Tibial artery (tissue), 4 donors: ENCODE measurements around the gene CDH22.

Source experiments
- DNase-seq, 2 donors: peaks; one replicate each; pipeline ENCODE4 v3.0.0-alpha.2; 2019
- H3K27ac ChIP-seq, 2 donors: fragments of 200-600 bp; sonication (generic) in 1 of 2; 1 replicate in 1 of 2; 2 replicates in 1 of 2; pipeline ENCODE4 v1.5.1; 2018 to 2019; ENCODE audit warnings: mild to moderate bottlenecking in 1 of 2
- H3K27me3 ChIP-seq, 2 donors: fragments of 200-600 bp; sonication (generic) in 1 of 2; one replicate each; pipeline versions ENCODE4 v1.5.1 to v1.6.0; 2016 to 2019
- H3K36me3 ChIP-seq, 3 donors: fragments of 200-600 bp; sonication (generic) in 2 of 3; one replicate each; pipeline ENCODE4 v1.5.1; 2016 to 2019; ENCODE audit warnings: mild to moderate bottlenecking in 2 of 3
- H3K4me1 ChIP-seq, 4 donors: fragments of 200-600 bp; sonication (generic) in 2 of 4; 1 replicate in 3 of 4; 2 replicates in 1 of 4; pipeline ENCODE4 v1.5.1; 2016 to 2019
- H3K4me3 ChIP-seq, 2 donors: fragments of 200-600 bp; sonication (generic) in 1 of 2; 1 replicate in 1 of 2; 2 replicates in 1 of 2; pipeline ENCODE4 v1.5.1; 2018 to 2019; ENCODE audit warnings: mild to moderate bottlenecking in 2 of 2
- H3K9me3 ChIP-seq, 3 donors: fragments of 200-600 bp; sonication (generic) in 1 of 3; one replicate each; pipeline ENCODE4 v1.5.1; 2016 to 2019
- intact Hi-C: fragments of 100-400 bp; cut with DNase I; formaldehyde crosslinking; loops from one replicate; pipeline ENCODE4 v1.15.0; 2023; ENCODE audit warnings: low total_unique reads
- TF ChIP-seq, protein P1 (sequence below), 2 experiments: fragments of 200-600 bp in 1 of 2; fragments of 450-650 bp in 1 of 2; IDR thresholded peaks; one replicate each; pipeline ENCODE4 v1.5.1; 2017 to 2019; ENCODE audit warnings: antibody characterized with exemption in 2 of 2, mild to moderate bottlenecking in 1 of 2, moderate library complexity in 1 of 2

The CDH22 gene

DNA sequence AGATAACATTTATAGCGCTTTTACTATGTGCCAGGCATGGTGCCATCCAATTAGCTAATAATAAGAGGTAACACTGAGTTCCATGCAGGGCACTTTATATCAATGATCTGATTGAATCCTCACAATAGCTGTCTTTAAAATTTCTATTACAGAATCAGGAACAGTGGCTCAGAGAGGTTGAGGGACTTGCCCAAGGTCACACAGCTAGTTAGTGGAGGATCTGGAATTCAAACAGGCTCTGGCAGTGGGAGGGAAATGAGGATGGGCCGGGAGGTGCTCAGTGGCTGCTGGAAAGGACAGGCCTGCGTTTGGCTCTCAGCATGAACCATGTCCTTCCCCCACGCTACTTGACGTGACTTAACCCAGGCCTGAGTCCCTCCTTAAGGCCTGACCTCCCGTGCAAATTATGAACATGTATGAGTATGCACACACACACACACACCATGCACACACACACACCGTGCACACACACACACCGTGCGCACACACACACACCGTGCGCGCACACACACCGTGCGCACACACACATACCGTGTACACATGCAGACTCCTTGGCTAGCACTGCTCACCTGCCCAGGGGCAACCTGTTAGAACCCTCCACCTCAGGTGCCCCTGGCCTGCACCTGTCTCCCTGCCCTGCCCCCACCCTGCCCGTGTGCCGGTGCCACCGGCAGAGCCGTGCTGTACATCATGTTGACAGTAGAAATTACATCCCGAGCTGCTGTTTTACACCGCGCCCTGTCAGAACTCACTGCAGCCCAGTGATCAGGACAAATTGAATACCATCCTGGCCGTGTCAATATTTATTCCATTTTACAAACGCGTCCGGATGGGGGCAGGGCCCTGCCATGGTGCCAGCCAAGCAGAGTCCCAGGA, 43.7 kb downstream of the CDH22 start:
- Histone ChIP-seq H3K27me3 (peaks cover 0 to 68% of the 10 kb centered on the region in 2 donors), H3K27ac (no peak overlapping the region), H3K9me3 (no peaks in the 10 kb centered on the region), H3K4me3 (no peak overlapping the region), H3K36me3 (no peaks in the 10 kb centered on the region), H3K4me1 (no peaks in the 10 kb centered on the region)
- no peak for DNase-seq
- intact Hi-C loops, result no loop called here
- TF ChIP-seq, protein P1, sequence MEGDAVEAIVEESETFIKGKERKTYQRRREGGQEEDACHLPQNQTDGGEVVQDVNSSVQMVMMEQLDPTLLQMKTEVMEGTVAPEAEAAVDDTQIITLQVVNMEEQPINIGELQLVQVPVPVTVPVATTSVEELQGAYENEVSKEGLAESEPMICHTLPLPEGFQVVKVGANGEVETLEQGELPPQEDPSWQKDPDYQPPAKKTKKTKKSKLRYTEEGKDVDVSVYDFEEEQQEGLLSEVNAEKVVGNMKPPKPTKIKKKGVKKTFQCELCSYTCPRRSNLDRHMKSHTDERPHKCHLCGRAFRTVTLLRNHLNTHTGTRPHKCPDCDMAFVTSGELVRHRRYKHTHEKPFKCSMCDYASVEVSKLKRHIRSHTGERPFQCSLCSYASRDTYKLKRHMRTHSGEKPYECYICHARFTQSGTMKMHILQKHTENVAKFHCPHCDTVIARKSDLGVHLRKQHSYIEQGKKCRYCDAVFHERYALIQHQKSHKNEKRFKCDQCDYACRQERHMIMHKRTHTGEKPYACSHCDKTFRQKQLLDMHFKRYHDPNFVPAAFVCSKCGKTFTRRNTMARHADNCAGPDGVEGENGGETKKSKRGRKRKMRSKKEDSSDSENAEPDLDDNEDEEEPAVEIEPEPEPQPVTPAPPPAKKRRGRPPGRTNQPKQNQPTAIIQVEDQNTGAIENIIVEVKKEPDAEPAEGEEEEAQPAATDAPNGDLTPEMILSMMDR (IDR thresholded peaks at IDR 0.05), result no peak

DNA sequence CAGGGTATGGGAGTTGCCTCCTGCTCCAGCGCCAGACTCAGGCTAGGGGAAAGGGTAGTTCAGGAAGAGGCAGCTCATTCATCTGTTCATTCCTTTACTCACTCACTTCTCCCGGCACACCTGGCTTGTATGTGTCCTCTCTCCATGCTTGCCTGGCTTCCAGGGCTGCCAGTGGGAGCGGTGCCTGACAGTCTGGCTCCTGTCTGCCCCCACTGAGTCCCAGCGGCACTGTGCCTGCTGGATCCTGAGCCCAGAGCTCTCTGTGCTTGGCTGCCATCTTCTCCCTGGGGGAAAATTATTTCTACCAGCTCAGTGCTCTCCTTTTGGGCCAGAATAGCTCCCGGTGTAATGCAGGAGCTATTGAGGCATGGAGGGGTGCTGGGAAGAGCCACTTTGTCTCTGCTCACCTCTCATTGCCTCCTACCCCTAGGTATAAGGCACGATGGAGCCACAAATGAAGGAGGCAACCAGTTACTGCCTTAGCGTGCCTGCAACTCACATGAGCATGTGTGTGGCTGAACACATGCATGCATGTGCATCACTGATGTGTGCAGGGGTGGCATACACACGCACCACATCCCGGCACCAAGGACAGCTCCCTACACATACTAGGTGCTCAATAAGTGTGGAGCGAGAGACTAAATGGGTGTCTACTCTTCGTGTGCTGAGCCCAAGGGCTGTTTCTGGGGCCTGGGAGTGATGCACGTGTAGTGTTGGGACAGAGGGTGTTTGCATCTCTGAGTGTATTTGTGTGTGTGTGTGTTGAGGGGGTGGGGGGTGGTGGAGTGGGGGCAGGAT, 46.6 kb downstream of the CDH22 start:
- Histone ChIP-seq H3K36me3 (no peaks in the 10 kb centered on the region), H3K4me3 (no peak overlapping the region), H3K27ac (no peak overlapping the region), H3K9me3 (no peaks in the 10 kb centered on the region), H3K4me1 (no peaks in the 10 kb centered on the region), H3K27me3 (peaks cover 0 to 60% of the 10 kb centered on the region in 2 donors)
- TF ChIP-seq, protein P1 (IDR thresholded peaks at IDR 0.05), result no peak
- DNase-seq, result no peak
- intact Hi-C loops, result no loop called here

DNA sequence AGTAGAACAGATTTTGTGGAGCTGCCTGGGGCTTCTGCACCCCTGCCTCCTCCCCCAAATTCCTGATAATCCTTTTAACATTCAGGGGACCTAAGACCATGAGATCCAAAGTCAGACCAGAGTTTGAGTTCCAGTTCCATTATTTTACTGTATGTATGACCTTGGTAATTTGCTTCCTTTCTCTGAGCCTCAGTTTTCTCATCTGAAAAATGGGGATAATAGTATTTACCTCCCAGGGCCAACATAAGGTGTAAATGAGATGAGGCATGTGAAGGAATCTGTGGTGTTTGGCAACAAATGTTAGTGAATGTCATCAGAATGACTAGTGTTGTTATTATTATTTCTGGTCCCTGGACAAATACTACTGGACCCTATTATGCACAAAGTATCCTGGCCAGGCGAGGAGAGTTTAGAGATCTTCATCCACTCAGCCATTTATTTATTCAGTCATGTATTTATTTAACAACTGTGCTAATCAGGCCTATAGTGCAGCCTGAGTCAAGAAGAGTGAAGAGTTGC, 47.3 kb downstream of the CDH22 start:
- no peaks in the 10 kb centered on the region for H3K9me3 ChIP-seq
- intact Hi-C loops, result no loop called here

DNA sequence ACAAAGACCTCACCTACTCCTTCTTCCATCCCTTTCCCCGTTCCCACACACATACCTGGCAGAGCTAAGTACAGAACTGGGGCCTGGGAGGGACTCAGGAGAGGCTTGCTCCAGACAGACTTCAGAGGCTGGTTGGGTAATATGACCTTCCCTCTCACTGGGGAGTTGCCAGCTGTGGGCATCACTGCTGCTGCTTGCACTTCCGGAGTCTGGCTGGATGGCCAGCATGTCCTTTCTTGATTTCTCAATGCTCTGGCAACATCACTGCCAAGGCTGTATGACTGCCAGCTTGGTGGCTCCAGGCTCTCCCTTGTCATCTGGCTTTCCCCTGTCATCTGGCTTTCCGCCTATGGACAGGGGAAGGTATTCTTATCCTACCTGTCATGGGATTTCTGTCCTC, 47.8 kb downstream of the CDH22 start:
- no peak for DNase-seq
- no peak overlapping the region for H3K27ac ChIP-seq
- peaks cover 0 to 60% of the 10 kb centered on the region in 2 donors for H3K27me3 ChIP-seq
- H3K36me3 ChIP-seq, result no peaks in the 10 kb centered on the region
- H3K4me1 ChIP-seq, result no peaks in the 10 kb centered on the region
- H3K9me3 ChIP-seq, result no peaks in the 10 kb centered on the region
- H3K4me3 ChIP-seq, result no peak overlapping the region
- TF ChIP-seq, protein P1 (IDR thresholded peaks at IDR 0.05), result no peak
- intact Hi-C loops, result no loop called here

More for the DNA sequence above, 47.3 kb downstream of the CDH22 start:
- Histone ChIP-seq H3K36me3 (no peaks in the 10 kb centered on the region), H3K27me3 (peaks cover 0 to 59% of the 10 kb centered on the region in 2 donors), H3K4me1 (no peaks in the 10 kb centered on the region), H3K4me3 (no peak overlapping the region), H3K27ac (no peak overlapping the region)
- no peak for DNase-seq
- TF ChIP-seq, protein P1 (IDR thresholded peaks at IDR 0.05), result no peak

DNA sequence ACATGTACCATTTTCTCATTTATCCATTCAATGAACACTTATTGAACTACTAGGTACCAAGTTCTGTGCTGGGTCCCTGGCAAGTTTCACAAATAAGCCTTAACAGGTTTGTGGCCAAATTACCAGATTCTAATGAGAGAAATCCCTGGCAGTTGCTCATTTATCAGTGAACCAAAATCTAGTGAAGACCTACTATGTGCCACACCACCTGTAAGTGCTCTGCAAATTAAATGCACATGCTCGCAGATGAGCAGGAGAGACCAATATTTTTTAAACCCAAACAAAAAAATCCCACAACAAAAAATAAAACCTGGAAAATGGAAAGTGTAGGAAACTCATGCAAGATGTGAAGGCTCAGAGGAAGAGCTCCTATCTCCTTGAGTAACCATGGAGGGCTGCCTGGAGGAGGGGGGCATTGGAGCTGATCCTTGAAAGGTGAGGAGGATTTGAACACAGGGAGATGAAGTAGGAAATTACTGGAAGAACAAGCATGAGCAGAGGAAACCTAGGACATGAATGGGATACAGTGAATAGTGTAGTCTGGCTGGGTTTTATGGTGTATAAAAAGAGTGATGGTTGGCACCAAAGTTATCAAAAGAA, 48.9 kb downstream of the CDH22 start:
- TF ChIP-seq, protein P1 (IDR thresholded peaks at IDR 0.05), result no peak
- no peak overlapping the region for H3K27ac ChIP-seq
- no peaks in the 10 kb centered on the region for H3K36me3 ChIP-seq
- intact Hi-C loops, result no loop called here
- DNase-seq, result no peak
- H3K27me3 ChIP-seq, result peaks cover 0 to 52% of the 10 kb centered on the region in 2 donors
- H3K9me3 ChIP-seq, result no peaks in the 10 kb centered on the region
- H3K4me1 ChIP-seq, result no peaks in the 10 kb centered on the region
- H3K4me3 ChIP-seq, result no peak overlapping the region
